ENCODE data around the gene AP1S1.
"Not testable (repeated sequence)": the region's sequence is repeated elsewhere in the genome, so short reads cannot be mapped to it uniquely, and the experiment has no call there.

Gene AP1S1

GRCh38 chr7:101202603-101202918 is 48.3 kb downstream of the AP1S1 start:
- Histone ChIP-seq H3K27ac (ENCODE audit: insufficient read depth in 1 of 2, low read depth in 1 of 2, low read length in 2 of 2, poor library complexity in 1 of 2, severe bottlenecking in 2 of 2) (no peak overlapping the region), H3K36me3 (ENCODE audit: control insufficient read depth in 4 of 4, insufficient read depth in 4 of 4, low read length in 3 of 4) (peaks cover 0 to 10% (median 5%) of the 10 kb centered on the region in 4 experiments), H3K4me1 (ENCODE audit: control extremely low read depth in 1 of 4, control insufficient read depth in 4 of 4, insufficient read depth in 4 of 4, low read length in 3 of 4) (peaks cover 0 to 8% (median 6%) of the 10 kb centered on the region in 4 experiments), H3K4me3 (ENCODE audit: control insufficient read depth in 1 of 7, extremely low read depth in 1 of 7, insufficient read depth in 4 of 7, low read depth in 2 of 7, low read length in 6 of 7) (no peak overlapping the region), H3K9me3 (ENCODE audit: control extremely low read depth in 1 of 5, control insufficient read depth in 4 of 5, insufficient read depth in 2 of 5, low read depth in 1 of 5, low read length in 4 of 5) (no peaks in the 10 kb centered on the region), H3K27me3 (replicated peaks in 2 of 5; ENCODE audit: control insufficient read depth in 4 of 5, insufficient read depth in 5 of 5, low read length in 4 of 5) (peaks cover 0 to 64% (median 22%) of the 10 kb centered on the region in 5 experiments)
- ChIA-PET CTCF (interaction anchor here (1.0 to 1.8 kb wide), 4 partner anchors 9 to 59 kb away, joined by 3 to 6 read pairs (median 4); partner anchors contain the start of genes PLOD3 and ZNHIT1), POLR2A (no interaction called here)
- 96% methylated on average over 5 of the region's 5 CpGs for WGBS (ENCODE audit: insufficient coverage)
- no peak for DNase-seq

- 84% methylated on average over 16 of the region's 22 CpGs for WGBS (ENCODE audit: insufficient coverage)
- H3K27me3 ChIP-seq (replicated peaks in 2 of 5; ENCODE audit: control insufficient read depth in 4 of 5, insufficient read depth in 5 of 5, low read length in 4 of 5): peaks cover 0 to 53% (median 22%) of the 10 kb centered on the region in 5 experiments
- not testable (repeated sequence) for DNase-seq; H3K4me3 ChIP-seq (ENCODE audit: control insufficient read depth in 1 of 7, extremely low read depth in 1 of 7, insufficient read depth in 4 of 7, low read depth in 2 of 7, low read length in 6 of 7); H3K9me3 ChIP-seq (ENCODE audit: control extremely low read depth in 1 of 5, control insufficient read depth in 4 of 5, insufficient read depth in 2 of 5, low read depth in 1 of 5, low read length in 4 of 5); H3K27ac ChIP-seq (ENCODE audit: insufficient read depth in 1 of 2, low read depth in 1 of 2, low read length in 2 of 2, poor library complexity in 1 of 2, severe bottlenecking in 2 of 2); H3K4me1 ChIP-seq (ENCODE audit: control extremely low read depth in 1 of 4, control insufficient read depth in 4 of 4, insufficient read depth in 4 of 4, low read length in 3 of 4)
- CTCF ChIA-PET: interaction anchor here (0.9 to 1.6 kb wide), 5 partner anchors 9 to 40 kb away, joined by 3 to 4 read pairs (median 3); partner anchors contain the start of genes PLOD3 and ZNHIT1
- POLR2A ChIA-PET: interaction anchor here (0.5 kb wide), 1 partner anchor 60 kb away, joined by 3 read pairs; no protein-coding TSS in a partner anchor
- peaks cover 0 to 21% (median 8%) of the 10 kb centered on the region in 4 experiments for H3K36me3 ChIP-seq (ENCODE audit: control insufficient read depth in 4 of 4, insufficient read depth in 4 of 4, low read length in 3 of 4)
Measured at GRCh38 chr7:101203740-101204738, 49.8 kb downstream of the AP1S1 start.

DNA sequence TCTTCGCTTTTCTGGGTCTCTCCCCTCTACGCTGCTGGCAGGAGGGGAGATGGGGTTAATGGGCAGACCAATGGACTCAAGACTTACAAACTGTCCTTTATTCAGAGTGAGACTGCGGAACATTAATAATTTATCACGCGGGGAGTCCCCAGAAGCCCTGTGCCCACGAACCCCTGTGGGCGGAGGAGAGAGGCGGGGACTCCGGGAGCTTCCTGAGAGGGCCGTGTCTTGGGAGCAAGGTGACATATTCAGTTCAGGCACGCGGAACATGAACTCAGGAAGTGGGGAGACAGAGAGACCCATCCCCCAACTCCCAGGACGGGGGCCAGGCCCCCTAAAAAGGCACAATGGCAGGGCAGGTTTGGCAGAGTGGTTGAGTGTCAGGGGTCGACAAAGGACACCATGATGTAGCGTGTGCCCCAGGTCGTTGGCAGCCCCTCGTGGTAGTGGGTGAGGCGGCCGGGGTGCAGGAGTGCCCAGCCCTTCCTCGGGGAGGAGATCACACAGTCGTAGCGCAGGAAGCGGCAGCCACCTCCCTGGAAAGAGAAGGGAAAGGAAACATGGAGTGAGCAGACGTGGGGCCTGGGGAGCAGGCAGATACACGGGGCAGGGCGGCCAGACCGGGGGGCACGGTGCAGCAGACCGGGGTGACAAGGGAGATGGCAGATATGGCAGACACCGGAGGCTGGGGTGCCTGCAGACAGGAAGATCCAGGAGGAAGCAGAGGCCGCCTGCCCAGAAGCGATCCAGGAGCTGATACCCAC is 51.8 kb downstream of the AP1S1 start:
- Histone ChIP-seq H3K27me3 (replicated peaks in 2 of 5; ENCODE audit: control insufficient read depth in 4 of 5, insufficient read depth in 5 of 5, low read length in 4 of 5) (peaks cover 0 to 36% (median 14%) of the 10 kb centered on the region in 5 experiments), H3K4me1 (ENCODE audit: control extremely low read depth in 1 of 4, control insufficient read depth in 4 of 4, insufficient read depth in 4 of 4, low read length in 3 of 4) (peaks cover 0 to 8% (median 6%) of the 10 kb centered on the region in 4 experiments), H3K27ac (ENCODE audit: insufficient read depth in 1 of 2, low read depth in 1 of 2, low read length in 2 of 2, poor library complexity in 1 of 2, severe bottlenecking in 2 of 2) (no peak overlapping the region), H3K36me3 (ENCODE audit: control insufficient read depth in 4 of 4, insufficient read depth in 4 of 4, low read length in 3 of 4) (peaks cover 0 to 36% (median 17%) of the 10 kb centered on the region in 4 experiments), H3K4me3 (ENCODE audit: control insufficient read depth in 1 of 7, extremely low read depth in 1 of 7, insufficient read depth in 4 of 7, low read depth in 2 of 7, low read length in 6 of 7) (no peak overlapping the region), H3K9me3 (ENCODE audit: control extremely low read depth in 1 of 5, control insufficient read depth in 4 of 5, insufficient read depth in 2 of 5, low read depth in 1 of 5, low read length in 4 of 5) (no peaks in the 10 kb centered on the region)
- ChIA-PET POLR2A (no interaction called here), CTCF (interaction anchor here (1.5 kb wide), 1 partner anchor 13 kb away, joined by 5 read pairs; no protein-coding TSS in a partner anchor)
- DNase-seq: no peak
- WGBS (ENCODE audit: insufficient coverage): 90% methylated on average over 27 of the region's 32 CpGs

DNA sequence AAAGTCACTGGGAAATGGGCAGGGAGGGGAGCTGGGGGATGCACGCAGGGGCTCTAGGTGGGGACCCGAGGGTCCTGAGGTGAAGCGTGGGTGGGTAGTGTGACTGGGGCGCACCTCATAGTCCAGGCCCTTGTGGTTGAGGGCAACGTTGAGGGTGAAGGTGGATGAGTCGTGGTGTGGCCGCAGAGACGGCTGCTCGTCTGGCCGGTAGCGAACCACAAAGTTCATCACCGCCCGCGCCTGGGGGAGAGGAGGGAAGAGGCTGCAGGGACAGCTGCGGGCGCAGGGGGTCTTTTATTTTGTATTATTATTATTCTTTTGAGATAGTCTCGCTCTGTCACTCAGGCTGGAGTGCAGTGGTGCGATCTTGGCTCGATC is 52.4 kb downstream of the AP1S1 start:
- H3K27ac ChIP-seq (ENCODE audit: insufficient read depth in 1 of 2, low read depth in 1 of 2, low read length in 2 of 2, poor library complexity in 1 of 2, severe bottlenecking in 2 of 2): no peak overlapping the region
- ChIA-PET CTCF (interaction anchor here (0.8 to 1.5 kb wide), 2 partner anchors 12 to 14 kb away, joined by 3 to 5 read pairs; no protein-coding TSS in a partner anchor), POLR2A (no interaction called here)
- WGBS (ENCODE audit: insufficient coverage): 94% methylated on average over 13 of the region's 19 CpGs
- no peak overlapping the region for H3K4me3 ChIP-seq (ENCODE audit: control insufficient read depth in 1 of 7, extremely low read depth in 1 of 7, insufficient read depth in 4 of 7, low read depth in 2 of 7, low read length in 6 of 7)
- no peaks in the 10 kb centered on the region for H3K9me3 ChIP-seq (ENCODE audit: control extremely low read depth in 1 of 5, control insufficient read depth in 4 of 5, insufficient read depth in 2 of 5, low read depth in 1 of 5, low read length in 4 of 5)
- peaks cover 0 to 42% (median 21%) of the 10 kb centered on the region in 4 experiments for H3K36me3 ChIP-seq (ENCODE audit: control insufficient read depth in 4 of 4, insufficient read depth in 4 of 4, low read length in 3 of 4)
- peaks cover 0 to 31% (median 14%) of the 10 kb centered on the region in 5 experiments for H3K27me3 ChIP-seq (replicated peaks in 2 of 5; ENCODE audit: control insufficient read depth in 4 of 5, insufficient read depth in 5 of 5, low read length in 4 of 5)
- peaks cover 0 to 6% (median 5%) of the 10 kb centered on the region in 4 experiments for H3K4me1 ChIP-seq (ENCODE audit: control extremely low read depth in 1 of 4, control insufficient read depth in 4 of 4, insufficient read depth in 4 of 4, low read length in 3 of 4)
- no peak for DNase-seq

- Histone ChIP-seq H3K27me3 (replicated peaks in 2 of 5; ENCODE audit: control insufficient read depth in 4 of 5, insufficient read depth in 5 of 5, low read length in 4 of 5) (peaks cover 0 to 23% (median 8%) of the 10 kb centered on the region in 5 experiments), H3K9me3 (ENCODE audit: control extremely low read depth in 1 of 5, control insufficient read depth in 4 of 5, insufficient read depth in 2 of 5, low read depth in 1 of 5, low read length in 4 of 5) (no peaks in the 10 kb centered on the region), H3K4me1 (ENCODE audit: control extremely low read depth in 1 of 4, control insufficient read depth in 4 of 4, insufficient read depth in 4 of 4, low read length in 3 of 4) (no peaks in the 10 kb centered on the region), H3K36me3 (ENCODE audit: control insufficient read depth in 4 of 4, insufficient read depth in 4 of 4, low read length in 3 of 4) (peaks cover 0 to 47% (median 25%) of the 10 kb centered on the region in 4 experiments), H3K27ac (ENCODE audit: insufficient read depth in 1 of 2, low read depth in 1 of 2, low read length in 2 of 2, poor library complexity in 1 of 2, severe bottlenecking in 2 of 2) (no peak overlapping the region), H3K4me3 (ENCODE audit: control insufficient read depth in 1 of 7, extremely low read depth in 1 of 7, insufficient read depth in 4 of 7, low read depth in 2 of 7, low read length in 6 of 7) (no peak overlapping the region)
- WGBS (ENCODE audit: insufficient coverage): 93% methylated on average over 17 of the region's 17 CpGs
- ChIA-PET POLR2A (no interaction called here), CTCF (interaction anchor here (0.8 to 1.5 kb wide), 4 partner anchors 13 to 63 kb away, joined by 3 to 5 read pairs (median 3); no protein-coding TSS in a partner anchor)
- DNase-seq: no peak
Measured at GRCh38 chr7:101207459-101207858, 53.2 kb downstream of the AP1S1 start.

GRCh38 chr7:101208794-101209193 is 54.5 kb downstream of the AP1S1 start:
- 97% methylated on average over 14 of the region's 14 CpGs for WGBS (ENCODE audit: insufficient coverage)
- Histone ChIP-seq H3K27ac (ENCODE audit: insufficient read depth in 1 of 2, low read depth in 1 of 2, low read length in 2 of 2, poor library complexity in 1 of 2, severe bottlenecking in 2 of 2) (no peak overlapping the region), H3K36me3 (ENCODE audit: control insufficient read depth in 4 of 4, insufficient read depth in 4 of 4, low read length in 3 of 4) (peaks cover 0 to 54% (median 26%) of the 10 kb centered on the region in 4 experiments), H3K27me3 (replicated peaks in 2 of 5; ENCODE audit: control insufficient read depth in 4 of 5, insufficient read depth in 5 of 5, low read length in 4 of 5) (peaks cover 0 to 9% (median 0%) of the 10 kb centered on the region in 5 experiments), H3K4me1 (ENCODE audit: control extremely low read depth in 1 of 4, control insufficient read depth in 4 of 4, insufficient read depth in 4 of 4, low read length in 3 of 4) (no peaks in the 10 kb centered on the region), H3K4me3 (ENCODE audit: control insufficient read depth in 1 of 7, extremely low read depth in 1 of 7, insufficient read depth in 4 of 7, low read depth in 2 of 7, low read length in 6 of 7) (no peak overlapping the region), H3K9me3 (ENCODE audit: control extremely low read depth in 1 of 5, control insufficient read depth in 4 of 5, insufficient read depth in 2 of 5, low read depth in 1 of 5, low read length in 4 of 5) (no peaks in the 10 kb centered on the region)
- DNase-seq: no peak
- POLR2A ChIA-PET: no interaction called here
- CTCF ChIA-PET: interaction anchor here (0.6 kb wide), 1 partner anchor 593 kb away, joined by 3 read pairs; no protein-coding TSS in a partner anchor

Measured in common myeloid progenitor, CD34-positive (primary cell).